ENCODE measurements around the gene TMEM132C. TPM values are rescaled to one million over a fixed set of nuclear protein-coding genes. Genes with fewer than 3 reads are reported as not detected.

The TMEM132C gene
- total and polyA plus RNA-seq, 2 donors (not counting 3 experiments of a cell fraction or from before 2014, with no cell fraction given), result not detected

DNA sequence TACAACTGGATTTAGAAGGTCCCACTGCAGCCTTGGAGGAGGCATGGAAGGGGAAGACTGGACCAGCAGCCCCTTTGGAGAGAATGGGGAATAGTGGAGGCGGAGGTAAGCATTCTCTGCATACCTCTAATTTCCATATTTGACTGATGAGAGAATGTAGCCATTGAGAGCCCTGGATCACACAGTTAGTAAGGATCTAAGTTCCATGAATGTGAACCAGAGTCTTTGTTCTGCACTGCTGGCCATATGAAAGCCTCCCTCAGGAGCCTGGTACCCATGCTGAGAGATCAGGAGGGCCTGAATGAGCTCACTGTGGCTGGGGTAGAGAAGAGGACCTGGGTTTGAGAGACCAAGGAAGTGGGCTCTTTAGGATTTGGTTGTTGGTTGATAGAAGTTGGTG is 192.1 kb downstream of the TMEM132C start:
- intact Hi-C loops (cut with micrococcal nuclease) (no loop called here), dilution Hi-C loops (cut with MboI; ENCODE audit: extremely low pct_ligation_motif_present, low sequenced_read_pairs) (no loop called here)
- Histone ChIP-seq H3K27me3 (ENCODE audit: control insufficient read depth in 2 of 2, insufficient read depth in 2 of 2, low read length in 2 of 2) (no peaks in the 10 kb centered on the region), H3K9ac (replicated peaks; ENCODE audit: extremely low read depth, insufficient read depth, low read length) (no peak overlapping the region), H3K79me2 (ENCODE audit: control insufficient read depth, insufficient read depth, low read length) (no peaks in the 10 kb centered on the region), H4K20me1 (replicated peaks; ENCODE audit: control insufficient read depth, extremely low read depth, insufficient read depth, low read length) (no peaks in the 10 kb centered on the region), H3K4me3 (replicated peaks in 1 of 3; ENCODE audit: insufficient read depth in 1 of 3, low read depth in 1 of 3, low read length in 3 of 3) (no peak overlapping the region), H3K4me1 (ENCODE audit: control insufficient read depth, extremely low read depth, insufficient read depth, low read length) (no peaks in the 10 kb centered on the region), H3K36me3 (ENCODE audit: control insufficient read depth in 2 of 2, extremely low read depth in 1 of 2, insufficient read depth in 2 of 2, low read length in 2 of 2) (no peaks in the 10 kb centered on the region), H3K9me1 (replicated peaks; ENCODE audit: control insufficient read depth, extremely low read depth, insufficient read depth, low read length) (no peaks in the 10 kb centered on the region), H3K4me2 (ENCODE audit: insufficient read depth, low read length) (no peak overlapping the region), H3K9me3 (replicated peaks; ENCODE audit: control insufficient read depth, insufficient read depth, low read length) (peaks cover 6% of the 10 kb centered on the region), H3K27ac (ENCODE audit: insufficient read depth, low read depth, low read length) (no peak overlapping the region), H2AFZ (ENCODE audit: low read depth, low read length) (no peak overlapping the region)
- no TSS peak for BruUV-seq (replicated peaks)
- DNase-seq (ENCODE audit: low read depth, low spot score) (no peak), FAIRE-seq (no peak)
- ChIA-PET POLR2A (no interaction called here), CTCF (no interaction called here)
- TF ChIP-seq GATA2 (IDR thresholded peaks at IDR 0.05; ENCODE audit: insufficient read depth, insufficient read length, low read depth, low read length) (no peak), POLR2AphosphoS5 (IDR thresholded peaks at IDR 0.05; ENCODE audit: insufficient read depth, low read depth, low read length) (no peak), MYC (IDR thresholded peaks at IDR 0.05; ENCODE audit: low read depth, low read length) (no peak), EZH2 (IDR thresholded peaks at IDR 0.05; ENCODE audit: borderline replicate concordance, low read depth, low read length, severe bottlenecking) (no peak), FOS (IDR thresholded peaks at IDR 0.05; ENCODE audit: borderline replicate concordance, insufficient read depth, low read length) (no peak)
- TF ChIP-seq, protein P1, sequence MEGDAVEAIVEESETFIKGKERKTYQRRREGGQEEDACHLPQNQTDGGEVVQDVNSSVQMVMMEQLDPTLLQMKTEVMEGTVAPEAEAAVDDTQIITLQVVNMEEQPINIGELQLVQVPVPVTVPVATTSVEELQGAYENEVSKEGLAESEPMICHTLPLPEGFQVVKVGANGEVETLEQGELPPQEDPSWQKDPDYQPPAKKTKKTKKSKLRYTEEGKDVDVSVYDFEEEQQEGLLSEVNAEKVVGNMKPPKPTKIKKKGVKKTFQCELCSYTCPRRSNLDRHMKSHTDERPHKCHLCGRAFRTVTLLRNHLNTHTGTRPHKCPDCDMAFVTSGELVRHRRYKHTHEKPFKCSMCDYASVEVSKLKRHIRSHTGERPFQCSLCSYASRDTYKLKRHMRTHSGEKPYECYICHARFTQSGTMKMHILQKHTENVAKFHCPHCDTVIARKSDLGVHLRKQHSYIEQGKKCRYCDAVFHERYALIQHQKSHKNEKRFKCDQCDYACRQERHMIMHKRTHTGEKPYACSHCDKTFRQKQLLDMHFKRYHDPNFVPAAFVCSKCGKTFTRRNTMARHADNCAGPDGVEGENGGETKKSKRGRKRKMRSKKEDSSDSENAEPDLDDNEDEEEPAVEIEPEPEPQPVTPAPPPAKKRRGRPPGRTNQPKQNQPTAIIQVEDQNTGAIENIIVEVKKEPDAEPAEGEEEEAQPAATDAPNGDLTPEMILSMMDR (IDR thresholded peaks at IDR 0.05; ENCODE audit: extremely low read depth in 1 of 2, insufficient read depth in 1 of 2, low read depth in 1 of 2, low read length in 2 of 2), result no peak

DNA sequence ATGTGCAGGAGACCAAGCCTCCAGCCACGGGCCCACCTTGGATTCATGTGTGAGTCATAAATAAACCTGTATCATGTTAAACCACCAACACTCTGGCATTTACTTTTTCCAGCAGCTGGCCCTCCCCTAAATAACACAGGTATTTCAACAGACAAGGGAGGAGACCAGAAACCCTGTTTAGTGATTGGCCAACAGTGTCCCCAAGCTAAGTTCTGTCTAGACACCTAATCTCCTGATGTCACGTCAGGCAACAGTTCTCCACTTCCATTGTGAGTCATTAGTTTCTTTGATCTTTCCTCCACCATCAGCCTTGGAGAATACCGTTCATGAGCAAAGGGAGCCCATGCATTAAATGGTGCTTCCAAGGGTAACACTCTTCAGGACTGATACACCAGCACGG is 196.9 kb downstream of the TMEM132C start:
- H3K4me2 ChIP-seq (ENCODE audit: insufficient read depth, low read length), result no peak overlapping the region
- no peaks in the 10 kb centered on the region for H4K20me1 ChIP-seq (replicated peaks; ENCODE audit: control insufficient read depth, extremely low read depth, insufficient read depth, low read length)
- no peaks in the 10 kb centered on the region for H3K79me2 ChIP-seq (ENCODE audit: control insufficient read depth, insufficient read depth, low read length)
- POLR2A ChIA-PET, result no interaction called here
- no peak overlapping the region for H3K9ac ChIP-seq (replicated peaks; ENCODE audit: extremely low read depth, insufficient read depth, low read length)
- no peak overlapping the region for H2AFZ ChIP-seq (ENCODE audit: low read depth, low read length)
- H3K36me3 ChIP-seq (ENCODE audit: control insufficient read depth in 2 of 2, extremely low read depth in 1 of 2, insufficient read depth in 2 of 2, low read length in 2 of 2), result no peaks in the 10 kb centered on the region
- no peak overlapping the region for H3K27ac ChIP-seq (ENCODE audit: insufficient read depth, low read depth, low read length)
- H3K4me3 ChIP-seq (replicated peaks in 1 of 3; ENCODE audit: insufficient read depth in 1 of 3, low read depth in 1 of 3, low read length in 3 of 3), result no peak overlapping the region
- peaks cover 10% of the 10 kb centered on the region for H3K9me3 ChIP-seq (replicated peaks; ENCODE audit: control insufficient read depth, insufficient read depth, low read length)
- DNase-seq (ENCODE audit: low read depth, low spot score), result no peak
- TF ChIP-seq, protein P1 (IDR thresholded peaks at IDR 0.05; ENCODE audit: extremely low read depth in 1 of 2, insufficient read depth in 1 of 2, low read depth in 1 of 2, low read length in 2 of 2), result no peak
- TF ChIP-seq JUN (IDR thresholded peaks at IDR 0.05; ENCODE audit: borderline replicate concordance, insufficient read depth, insufficient read length, low read depth), result no peak
- H3K27me3 ChIP-seq (ENCODE audit: control insufficient read depth in 2 of 2, insufficient read depth in 2 of 2, low read length in 2 of 2), result no peaks in the 10 kb centered on the region
- H3K9me1 ChIP-seq (replicated peaks; ENCODE audit: control insufficient read depth, extremely low read depth, insufficient read depth, low read length), result no peaks in the 10 kb centered on the region
- intact Hi-C loops (cut with micrococcal nuclease), result no loop called here
- FAIRE-seq, result no peak
- dilution Hi-C loops (cut with MboI; ENCODE audit: extremely low pct_ligation_motif_present, low sequenced_read_pairs), result no loop called here
- H3K4me1 ChIP-seq (ENCODE audit: control insufficient read depth, extremely low read depth, insufficient read depth, low read length), result no peaks in the 10 kb centered on the region
- CTCF ChIA-PET, result no interaction called here
- no TSS peak for BruUV-seq (replicated peaks)

All from endothelial cell of umbilical vein (primary cell).